Fibroblast of the aortic adventitia (primary cell): Measurements from ENCODE around the gene NUP50. TPM values are rescaled to one million over a fixed set of nuclear protein-coding genes. Genes with fewer than 3 reads are reported as not detected.

Source experiments
- DNase-seq: peaks from one replicate; pipeline ENCODE4 v3.0.0-alpha.2; 2010; ENCODE audit warnings: low read depth
- H3K4me3 ChIP-seq: 2 replicates; pipeline ENCODE4 v1.5.1; 2011; ENCODE audit warnings: low read depth, mild to moderate bottlenecking, control low read depth, low read length, moderate library complexity
- CTCF ChIP-seq: IDR thresholded peaks from 2 replicates; pipeline ENCODE4 v1.5.1; 2011; ENCODE audit warnings: mild to moderate bottlenecking, low read length, control low read depth, inconsistent platforms; ENCODE audit not compliant: insufficient read depth
- total RNA-seq: library from RNA; depleted of rRNA; stranded (reverse); fragments of >200 nt; gene quantifications from 2 replicates; pipeline ENCODE4 v1.2.3, GENCODE V29; 2012; ENCODE audit warnings: low replicate concordance

Gene NUP50
- total RNA-seq, 1 donor = 61.6 TPM

GRCh38 chr22:45129703-45130524 is 33.8 kb upstream of the NUP50 start:
- H3K4me3 ChIP-seq = no peak overlapping the region
- DNase-seq = no peak
- no peak for TF ChIP-seq CTCF

GRCh38 chr22:45130891-45131290 is 32.8 kb upstream of the NUP50 start:
- H3K4me3 ChIP-seq = no peak overlapping the region
- no peak for DNase-seq
- TF ChIP-seq CTCF = no peak

- no peak for TF ChIP-seq CTCF
- no peak overlapping the region for H3K4me3 ChIP-seq
- DNase-seq = no peak
Observed at GRCh38 chr22:45131749-45132148, 32.0 kb upstream of the NUP50 start.

- no peak overlapping the region for H3K4me3 ChIP-seq
- no peak for DNase-seq
- no peak for TF ChIP-seq CTCF
Observed at GRCh38 chr22:45134313-45134712, 29.4 kb upstream of the NUP50 start.

- no peak for TF ChIP-seq CTCF
- no peak overlapping the region for H3K4me3 ChIP-seq
Observed at GRCh38 chr22:45136594-45136993, 27.1 kb upstream of the NUP50 start.

GRCh38 chr22:45139693-45140092 is 24.0 kb upstream of the NUP50 start:
- no peak for TF ChIP-seq CTCF
- H3K4me3 ChIP-seq = no peak overlapping the region
- no peak for DNase-seq

More at GRCh38 chr22:45136594-45136993, 27.1 kb upstream of the NUP50 start:
- DNase-seq = no peak
